HepG2 (cell line): ENCODE results near the gene TRABD. TPM values are rescaled to one million over a fixed set of nuclear protein-coding genes. Genes with fewer than 3 reads are reported as not detected.

Experiments used
- ATF1 ChIP-seq: IDR thresholded peaks from 2 replicates; pipeline ENCODE4 v1.6.1; 2016; ENCODE audit warnings: mild to moderate bottlenecking, control low read depth
- ATM ChIP-seq: fragments of 450-650 bp; IDR thresholded peaks from 2 replicates; pipeline ENCODE4 v1.7.1; 2017; ENCODE audit warnings: mild to moderate bottlenecking, borderline replicate concordance
- EED ChIP-seq: sonication (generic); formaldehyde crosslinking; IDR thresholded peaks from 2 replicates; pipeline ENCODE4 v1.5.0; 2020; ENCODE audit warnings: mild to moderate bottlenecking, missing genetic modification reagents
- ELK4 ChIP-seq: sonication (generic); formaldehyde crosslinking; IDR thresholded peaks from 2 replicates; pipeline ENCODE4 v1.9.0; 2021; ENCODE audit warnings: missing genetic modification reagents, borderline replicate concordance
- EP300 ChIP-seq, 3 experiments: sonication (generic) in 1 of 3; formaldehyde crosslinking in 1 of 3; IDR thresholded peaks; 2 replicates each; pipeline versions ENCODE4 v1.5.1 to v1.6.1; 2011 to 2020; ENCODE audit warnings: low read depth in 2 of 3, low read length in 2 of 3, borderline replicate concordance in 1 of 3, improper control_type of control experiment in 1 of 3, mild to moderate bottlenecking in 1 of 3, missing genetic modification reagents in 1 of 3, moderate library complexity in 1 of 3
- HMGXB4 ChIP-seq, 2 experiments: sonication (generic) in 1 of 2; formaldehyde crosslinking in 1 of 2; IDR thresholded peaks; 2 replicates each; pipeline versions ENCODE4 v1.4.0 to v1.6.1; 2018 to 2020; ENCODE audit warnings: missing genetic modification reagents in 2 of 2, borderline replicate concordance in 1 of 2, low read depth in 1 of 2, mild to moderate bottlenecking in 1 of 2, missing biosample characterization in 1 of 2
- IKZF1 ChIP-seq: fragments of 450-650 bp; IDR thresholded peaks from 2 replicates; pipeline ENCODE4 v1.7.1; 2016
- ISL2 ChIP-seq: sonication (generic); formaldehyde crosslinking; IDR thresholded peaks from 2 replicates; pipeline ENCODE4 v1.5.0; 2020; ENCODE audit warnings: missing genetic modification reagents
- KLF16 ChIP-seq, 2 experiments: sonication (generic) in 1 of 2; formaldehyde crosslinking in 1 of 2; IDR thresholded peaks; 2 replicates each; pipeline versions ENCODE4 v1.6.1 to v1.8.0; 2016 to 2023; ENCODE audit warnings: missing genetic modification reagents in 2 of 2, missing compliant biosample characterization in 1 of 2
- MYPOP ChIP-seq: sonication (generic); formaldehyde crosslinking; IDR thresholded peaks from 2 replicates; pipeline ENCODE4 v1.8.1; 2023; ENCODE audit warnings: mild to moderate bottlenecking, moderate library complexity, missing genetic modification reagents
- PREB ChIP-seq: sonication (generic); formaldehyde crosslinking; IDR thresholded peaks from 2 replicates; pipeline ENCODE4 v1.4.0; 2020; ENCODE audit warnings: missing genetic modification reagents
- RFXAP ChIP-seq: sonication (generic); formaldehyde crosslinking; IDR thresholded peaks from 2 replicates; pipeline ENCODE4 v1.4.0; 2020; ENCODE audit warnings: missing genetic modification reagents, borderline replicate concordance
- ZBTB42 ChIP-seq: sonication (generic); formaldehyde crosslinking; IDR thresholded peaks from 2 replicates; pipeline ENCODE4 v1.5.0; 2020; ENCODE audit warnings: mild to moderate bottlenecking, missing genetic modification reagents
- ZFAT ChIP-seq: sonication (generic); formaldehyde crosslinking; conservative IDR thresholded peaks from 2 replicates; pipeline ENCODE4 v1.8.1; 2023; ENCODE audit warnings: missing genetic modification reagents, inconsistent platforms
- ZFP90 ChIP-seq: sonication (generic); formaldehyde crosslinking; IDR thresholded peaks from 2 replicates; pipeline ENCODE4 v1.8.0; 2022; ENCODE audit warnings: missing genetic modification reagents, mild to moderate bottlenecking, inconsistent platforms, borderline replicate concordance
- ZMYM2 ChIP-seq: sonication (generic); formaldehyde crosslinking; IDR thresholded peaks from 2 replicates; pipeline ENCODE4 v1.8.0; 2022; ENCODE audit warnings: mild to moderate bottlenecking, missing genetic modification reagents
- ZNF10 ChIP-seq: sonication (generic); formaldehyde crosslinking; IDR thresholded peaks from 2 replicates; pipeline ENCODE4 v1.4.0; 2020; ENCODE audit warnings: mild to moderate bottlenecking, low read depth, missing genetic modification reagents, borderline replicate concordance
- ZNF282 ChIP-seq: fragments of 450-650 bp; IDR thresholded peaks from 2 replicates; pipeline ENCODE4 v1.6.1; 2018; ENCODE audit not compliant: partially characterized antibody
- ZNF597 ChIP-seq: sonication (generic); formaldehyde crosslinking; IDR thresholded peaks from 2 replicates; pipeline ENCODE4 v1.5.0; 2020; ENCODE audit warnings: missing genetic modification reagents
- ZNF816 ChIP-seq: sonication (generic); formaldehyde crosslinking; IDR thresholded peaks from 2 replicates; pipeline ENCODE4 v1.8.0; 2022; ENCODE audit warnings: missing genetic modification reagents, mild to moderate bottlenecking, borderline replicate concordance
- ZSCAN20 ChIP-seq: sonication (generic); formaldehyde crosslinking; IDR thresholded peaks from 2 replicates; pipeline ENCODE4 v1.4.0; 2020; ENCODE audit warnings: missing genetic modification reagents, mild to moderate bottlenecking, borderline replicate concordance
- ZSCAN22 ChIP-seq: sonication (generic); formaldehyde crosslinking; IDR thresholded peaks from 2 replicates; pipeline ENCODE4 v1.4.0; 2020; ENCODE audit warnings: mild to moderate bottlenecking, missing genetic modification reagents
- polyA plus RNA-seq, 8 experiments: library from polyadenylated mRNA; depleted of rRNA in 3 of 8; stranded (reverse) in 7 of 8; unstranded in 1 of 8; fragments of >200 nt; fragmentation: Illumina TruSeq in 4 of 8; extraction: Trizol in 4 of 8; gene quantifications; 2 replicates each; pipeline versions ENCODE4 v1.2.1 to v1.2.3, GENCODE V29; 2011 to 2016; ENCODE audit warnings: low read depth in 4 of 8, missing spikeins in 1 of 8, mixed read lengths in 1 of 8; ENCODE audit not compliant: insufficient read depth in 1 of 8
- total RNA-seq, 5 experiments: library from RNA; depleted of rRNA; stranded (reverse); fragments of >200 nt; fragmentation: Illumina TruSeq; extraction: Trizol; gene quantifications; 2 replicates each; pipeline ENCODE4 v1.2.3, GENCODE V29; 2016; ENCODE audit warnings: low read depth in 1 of 5

Gene TRABD
- total and polyA plus RNA-seq, 2 of the 13 experiments (the other 11 are each of a cell fraction or from before 2014, with no cell fraction given): 21.5 to 28.9 TPM

- TF ChIP-seq ZFAT (CRISPR knock-in tag) (no peak), ATF1 (CRISPR knock-in tag) (no peak), KLF16 (CRISPR knock-in tag; IDR thresholded peaks at IDR 0.05) (peak in 1 of 2 experiments; percentile 44; a peak in 1 of 4 replicates), ATM (no peak), ISL2 (CRISPR knock-in tag) (peak; percentile 42; the same call in 1 of the 2 replicates), ZNF597 (no peak), PREB (CRISPR knock-in tag) (no peak), ZSCAN20 (CRISPR knock-in tag) (peak; percentile 90; the same call in 1 of the 2 replicates), HMGXB4 (CRISPR knock-in tag; IDR thresholded peaks at IDR 0.05; ENCODE audit: borderline replicate concordance in 1 of 2, low read depth in 1 of 2) (peak in 1 of 2 experiments; percentile 57; a peak in 3 of 4 replicates), ZNF282 (no peak), RFXAP (CRISPR knock-in tag) (no peak), ZSCAN22 (CRISPR knock-in tag) (no peak), EP300 (IDR thresholded peaks at IDR 0.05; ENCODE audit: low read depth in 2 of 2, low read length in 2 of 2) (no peak), EP300 (CRISPR knock-in tag; IDR thresholded peaks at IDR 0.05; ENCODE audit: borderline replicate concordance) (0 out of 2 replicates have a peak, but pooled peaks have one; percentile 23), ZBTB42 (CRISPR knock-in tag) (no peak), ZNF816 (CRISPR knock-in tag) (no peak), MYPOP (CRISPR knock-in tag) (no peak), IKZF1 (no peak), ZFP90 (CRISPR knock-in tag) (0 out of 2 replicates have a peak, but pooled peaks have one; percentile 41), ZMYM2 (CRISPR knock-in tag) (peak; percentile 82; the same call in 1 of the 2 replicates), ELK4 (CRISPR knock-in tag) (no peak), ZNF10 (CRISPR knock-in tag) (no peak), EED (CRISPR knock-in tag) (0 out of 2 replicates have a peak, but pooled peaks have one; percentile 19)
Measured at GRCh38 chr22:50146439-50147238, 39.1 kb upstream of the TRABD start (continued).
